Epithelial cell of umbilical artery (primary cell): ENCODE results near the gene MT3. TPM values are rescaled to one million over a fixed set of nuclear protein-coding genes. Genes with fewer than 3 reads are reported as not detected.

Experiments used
- total RNA-seq: library from RNA; depleted of rRNA; stranded (reverse); fragments of >200 nt; gene quantifications from 2 replicates; pipeline ENCODE4 v1.2.3, GENCODE V29; 2014

Gene MT3
- not detected in 2 replicates for total RNA-seq

GRCh38 chr16:56589141-56590039 is at the start of gene MT3:
Gene MT3 (plus strand): TSS chr16:56589528. CDS start chr16:56589591, 63 bp downstream.

GRCh38 chr16:56564793-56565477 is 24.4 kb upstream of the MT3 start, which contains the start of gene MT4:
Gene MT4 (plus strand): TSS chr16:56565073. CDS start chr16:56565129, 56 bp downstream.

GRCh38 chr16:56608043-56608875 is 18.9 kb downstream of the MT3 start, which contains the start of gene MT2A:
Gene MT2A (plus strand): TSS chr16:56608584. CDS start chr16:56608656, 72 bp downstream.

GRCh38 chr16:56625140-56625942 is 36.0 kb downstream of the MT3 start, which contains the start of gene MT1E:
Gene MT1E (plus strand): TSS chr16:56625781. CDS start chr16:56625852, 71 bp downstream.

GRCh38 chr16:56632156-56632847 is 43.0 kb downstream of the MT3 start, which contains the start of gene MT1M:
Gene MT1M (plus strand): TSS chr16:56632659. CDS start chr16:56632732, 73 bp downstream.

GRCh38 chr16:56637814-56638750 is 48.8 kb downstream of the MT3 start, which contains the start of gene MT1A:
Gene MT1A (plus strand): TSS chr16:56638666. CDS start chr16:56638739, 73 bp downstream.

Other genes starting within 250 kb of the MT3 start
- 177 and 201 TPM in 2 replicates for gene AMFR, start 164.0 kb upstream of the MT3 start, total RNA-seq
- 80.6 and 102 TPM in 2 replicates for gene NUDT21, start 138.2 kb upstream of the MT3 start, total RNA-seq
- gene OGFOD1, start 138.0 kb upstream of the MT3 start, total RNA-seq, result 47.1 and 159 TPM in 2 replicates
- 50.0 and 63.5 TPM in 2 replicates for gene BBS2, start 69.5 kb upstream of the MT3 start, total RNA-seq
- not detected in 2 replicates for gene MT4, start 24.5 kb upstream of the MT3 start, total RNA-seq
- 12.8 and 46.1 TPM in 2 replicates for gene MT2A, start 19.1 kb downstream of the MT3 start, total RNA-seq
- gene MT1E, start 36.3 kb downstream of the MT3 start, total RNA-seq, result 14.1 and 18.5 TPM in 2 replicates
- not detected in 2 replicates for gene MT1M, start 43.1 kb downstream of the MT3 start, total RNA-seq
- 0.97 TPM in 1 of 2 replicates, not detected in the other for gene MT1A, start 49.1 kb downstream of the MT3 start, total RNA-seq
- gene MT1B, start 62.4 kb downstream of the MT3 start, total RNA-seq, result not detected in 2 replicates
- gene MT1F, start 68.4 kb downstream of the MT3 start, total RNA-seq, result 0.32 TPM in 1 of 2 replicates, not detected in the other
- gene MT1G, start 78.5 kb downstream of the MT3 start, total RNA-seq, result not detected in 2 replicates
- gene MT1H, start 80.3 kb downstream of the MT3 start, total RNA-seq, result not detected in 2 replicates
- 3.0 and 7.1 TPM in 2 replicates for gene MT1X, start 92.9 kb downstream of the MT3 start, total RNA-seq
- gene NUP93, start 140.6 kb downstream of the MT3 start, total RNA-seq, result 74.2 and 87.1 TPM in 2 replicates